GM19463 (cell line): Measurements from ENCODE around the gene LOXHD1.

Source experiments
- ATAC-seq: cut with Tn5 transposase; IDR thresholded peaks from one replicate; pipeline ENCODE4 v1.9.1; 2021; ENCODE audit warnings: mild to moderate bottlenecking, moderate library complexity; ENCODE audit not compliant: unreplicated experiment

The LOXHD1 gene

DNA sequence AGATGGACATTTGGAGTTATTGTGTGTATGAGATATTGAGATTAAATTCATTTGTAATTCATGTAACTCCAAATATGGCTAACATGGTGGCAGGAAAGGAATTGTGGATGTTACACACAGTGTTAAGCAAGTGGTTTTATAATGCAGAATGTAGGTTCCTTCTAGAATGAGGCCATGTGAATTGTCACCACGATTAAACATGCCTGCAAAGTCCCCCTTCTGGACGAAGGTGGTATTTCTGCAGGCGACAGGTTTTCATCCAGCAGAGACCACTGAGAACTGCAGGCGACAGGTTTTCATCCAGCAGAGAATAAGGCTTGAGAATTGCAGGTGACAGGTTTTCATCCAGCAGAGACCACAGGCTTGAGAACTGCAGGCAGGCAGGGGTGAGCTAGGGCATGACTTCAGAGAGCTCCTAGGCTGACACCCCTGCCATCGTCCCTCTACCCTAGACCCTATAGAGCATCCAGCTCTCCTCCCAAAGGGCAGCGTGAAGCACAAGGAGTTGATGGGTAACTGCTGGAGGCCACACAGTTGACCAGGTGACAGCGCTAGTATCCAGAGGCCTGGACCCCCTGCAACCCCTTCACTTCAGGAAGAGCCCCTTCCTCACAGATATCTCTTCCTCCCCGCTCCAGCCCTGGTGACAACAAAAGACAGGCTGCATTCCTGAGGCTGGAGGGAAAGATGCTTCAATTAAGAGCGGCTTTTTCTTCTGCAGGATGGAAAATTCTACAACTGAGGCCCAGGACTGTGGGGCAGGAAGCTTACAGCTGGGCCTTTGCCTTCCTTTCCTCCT, 175.8 kb downstream of the LOXHD1 start:
- ATAC-seq: no peak

GRCh38 chr18:46480226-46480625, 176.8 kb downstream of the LOXHD1 start:
- ATAC-seq: no peak

GRCh38 chr18:46478796-46479195, 178.2 kb downstream of the LOXHD1 start:
- ATAC-seq: no peak

DNA sequence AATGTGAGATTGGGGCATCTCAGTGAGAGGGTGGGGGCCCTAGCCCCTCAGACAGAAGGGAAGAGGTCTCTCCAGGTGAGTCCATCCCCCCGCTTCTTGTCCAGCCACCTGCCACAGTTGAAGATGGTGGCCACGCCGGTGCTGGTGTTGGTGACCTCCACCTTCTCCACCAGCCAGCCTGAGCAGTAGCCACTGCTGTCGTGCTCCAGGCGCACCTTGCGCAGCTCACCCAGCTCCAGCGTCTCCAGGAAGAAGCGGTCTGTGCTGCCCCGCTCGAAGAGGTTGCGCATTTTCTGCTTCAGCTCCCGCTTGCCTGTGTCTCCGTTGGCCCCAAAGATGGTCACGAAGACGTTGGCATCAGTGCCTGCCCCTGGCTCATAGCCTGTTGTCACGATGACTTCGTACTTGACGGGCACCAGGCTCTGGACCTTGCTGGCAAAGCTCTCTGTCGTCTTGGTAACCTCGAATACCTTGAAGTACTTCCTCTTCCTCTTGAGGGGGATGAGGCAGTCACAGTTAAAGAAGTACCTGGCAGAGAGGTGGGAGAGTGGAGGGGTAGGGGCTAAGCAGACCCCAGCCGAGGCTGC, 179.5 kb downstream of the LOXHD1 start:
- ATAC-seq: no peak

- no peak for ATAC-seq
Measured at GRCh38 chr18:46475390-46475752, 181.6 kb downstream of the LOXHD1 start.

- no peak for ATAC-seq
Measured at GRCh38 chr18:46474487-46475389, 182.3 kb downstream of the LOXHD1 start.

- ATAC-seq: no peak
Measured at GRCh38 chr18:46471809-46472498, 185.1 kb downstream of the LOXHD1 start.

- no peak for ATAC-seq
Measured at GRCh38 chr18:46470714-46471113, 186.3 kb downstream of the LOXHD1 start.

- no peak for ATAC-seq
Measured at GRCh38 chr18:46469186-46469915, 187.7 kb downstream of the LOXHD1 start.

- ATAC-seq: no peak
Measured at GRCh38 chr18:46468426-46469180, 188.4 kb downstream of the LOXHD1 start.

DNA sequence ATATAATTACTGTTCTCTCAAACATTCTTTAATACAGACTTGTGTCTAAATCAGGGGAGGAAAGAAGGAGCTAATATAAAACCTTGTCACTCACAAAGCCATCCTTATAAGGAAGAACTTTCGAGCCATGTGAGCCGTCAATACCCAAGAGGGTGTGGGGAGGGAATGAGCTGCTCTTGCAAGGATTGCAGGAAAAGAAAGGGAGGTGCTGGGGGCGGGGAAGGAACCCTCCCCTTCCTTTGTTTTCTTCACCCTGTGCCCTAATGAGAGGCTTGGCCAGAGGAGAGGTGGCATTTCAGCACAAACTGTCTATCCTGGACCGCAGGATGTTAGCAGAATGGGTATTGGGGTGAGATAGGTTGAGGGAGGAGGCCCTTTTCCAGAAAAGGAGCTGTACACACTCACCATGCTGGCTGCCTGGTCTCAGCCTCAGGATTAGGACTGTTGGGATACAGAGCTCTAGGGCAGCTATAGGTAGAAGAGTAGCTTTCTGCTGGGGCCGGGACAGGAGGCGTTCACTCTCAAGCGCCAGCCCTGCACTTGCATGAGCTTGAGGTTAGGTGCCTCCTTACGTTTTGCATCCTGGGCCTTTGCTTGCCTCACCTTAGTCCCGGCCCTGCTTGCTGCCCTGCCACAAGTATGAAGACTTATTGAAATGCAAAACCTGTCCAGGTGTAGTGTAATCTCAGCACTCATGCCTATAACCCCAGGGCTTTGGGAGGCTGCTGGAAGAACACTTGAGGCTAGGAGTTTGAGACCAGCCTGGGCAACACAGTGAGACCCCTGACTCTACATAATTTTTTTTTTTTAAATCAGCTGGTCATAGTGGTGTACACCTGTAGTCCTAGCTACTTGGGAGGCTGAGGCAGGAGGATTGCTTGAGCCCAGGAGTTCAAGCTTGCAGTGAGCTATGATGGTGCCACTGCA, 190.5 kb downstream of the LOXHD1 start:
- no peak for ATAC-seq

GRCh38 chr18:46464926-46465655, 191.9 kb downstream of the LOXHD1 start:
- ATAC-seq: no peak

DNA sequence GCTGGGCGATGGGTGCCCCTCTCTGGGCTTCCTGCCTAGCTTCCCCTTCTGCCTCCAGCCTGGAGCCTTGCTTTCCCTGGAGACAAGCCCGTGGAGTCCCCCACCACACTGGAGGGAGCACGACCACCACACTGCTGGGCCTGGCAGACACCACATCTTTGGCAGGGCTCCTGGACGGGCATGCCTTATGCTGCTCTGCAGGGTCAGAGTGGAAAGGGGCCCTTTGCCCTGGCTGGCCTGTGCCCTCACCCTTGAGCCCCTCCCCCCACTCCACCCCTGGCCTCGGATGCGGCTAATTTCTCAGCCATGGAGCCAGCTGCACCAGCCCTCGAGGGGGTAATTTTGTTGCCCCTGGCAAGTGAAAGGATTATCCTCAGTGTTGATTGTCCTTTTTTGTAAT, 194.5 kb downstream of the LOXHD1 start:
- ATAC-seq: no peak

DNA sequence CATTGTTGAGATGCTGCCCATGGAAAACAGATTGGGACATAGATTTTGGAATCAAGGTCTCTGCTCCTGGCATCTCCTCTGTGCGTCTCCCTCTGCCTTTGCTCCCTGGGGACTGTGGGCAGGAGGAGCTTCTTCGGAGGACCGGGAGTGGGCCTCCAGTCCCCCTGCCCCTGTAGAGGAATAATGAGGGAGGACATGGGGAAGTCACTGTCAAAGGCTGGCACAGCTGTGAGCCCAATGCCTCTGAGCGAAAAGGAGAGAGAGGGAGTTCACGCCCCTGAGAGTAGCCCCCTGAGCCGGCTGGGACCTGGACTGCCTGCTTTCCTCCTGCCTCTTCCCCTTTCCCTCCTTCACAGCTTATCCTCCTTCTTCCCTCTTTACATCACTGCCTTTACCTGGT, 195.0 kb downstream of the LOXHD1 start:
- no peak for ATAC-seq

GRCh38 chr18:46460754-46461153, 196.3 kb downstream of the LOXHD1 start:
- no peak for ATAC-seq

GRCh38 chr18:46459789-46460455, 197.1 kb downstream of the LOXHD1 start:
- ATAC-seq: no peak

DNA sequence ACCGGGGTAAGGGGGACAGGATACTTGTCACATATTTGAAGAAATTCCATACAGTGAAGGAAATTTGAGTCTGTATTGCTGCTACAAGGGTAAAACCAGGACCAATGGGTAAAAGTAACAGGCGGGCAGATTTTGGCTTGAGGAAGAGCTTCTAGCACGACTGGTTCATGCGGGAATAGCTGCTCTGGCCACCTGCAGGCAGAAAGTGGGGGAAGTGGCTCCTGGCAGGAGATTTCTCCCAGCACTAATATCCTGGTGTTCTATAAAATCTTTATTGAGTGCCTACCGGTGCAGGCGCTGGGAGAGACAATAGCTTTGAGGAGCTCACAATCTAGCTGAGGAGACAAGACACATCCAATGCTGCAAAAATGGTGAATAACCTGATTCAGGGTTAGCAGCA, 198.5 kb downstream of the LOXHD1 start:
- ATAC-seq: no peak
